ENCODE data around the gene AFAP1.

DNA sequence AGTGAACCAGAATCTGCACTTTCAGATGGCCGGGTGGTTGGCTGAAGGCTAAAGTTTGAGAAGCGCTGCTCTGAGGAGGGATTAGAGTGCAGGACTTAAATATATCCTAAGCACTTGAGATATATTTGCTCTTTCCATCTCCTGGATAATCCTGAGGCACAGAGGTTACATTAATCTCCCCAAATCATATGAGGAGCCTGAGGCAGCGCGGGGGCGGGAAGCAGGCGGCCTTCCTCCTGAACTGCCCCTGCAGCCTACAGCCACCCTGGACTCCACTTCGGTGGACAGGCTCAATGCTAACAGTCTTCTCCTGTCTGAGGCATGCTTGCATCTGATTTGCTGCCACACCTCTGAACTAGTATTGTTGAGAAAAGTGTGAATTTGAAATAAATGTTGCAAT, 72.5 kb downstream of the AFAP1 start:
- TF ChIP-seq, protein P1, sequence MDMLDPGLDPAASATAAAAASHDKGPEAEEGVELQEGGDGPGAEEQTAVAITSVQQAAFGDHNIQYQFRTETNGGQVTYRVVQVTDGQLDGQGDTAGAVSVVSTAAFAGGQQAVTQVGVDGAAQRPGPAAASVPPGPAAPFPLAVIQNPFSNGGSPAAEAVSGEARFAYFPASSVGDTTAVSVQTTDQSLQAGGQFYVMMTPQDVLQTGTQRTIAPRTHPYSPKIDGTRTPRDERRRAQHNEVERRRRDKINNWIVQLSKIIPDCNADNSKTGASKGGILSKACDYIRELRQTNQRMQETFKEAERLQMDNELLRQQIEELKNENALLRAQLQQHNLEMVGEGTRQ (IDR thresholded peaks at IDR 0.05; ENCODE audit: low read depth, low read length): no peak
- TF ChIP-seq, protein P2, sequence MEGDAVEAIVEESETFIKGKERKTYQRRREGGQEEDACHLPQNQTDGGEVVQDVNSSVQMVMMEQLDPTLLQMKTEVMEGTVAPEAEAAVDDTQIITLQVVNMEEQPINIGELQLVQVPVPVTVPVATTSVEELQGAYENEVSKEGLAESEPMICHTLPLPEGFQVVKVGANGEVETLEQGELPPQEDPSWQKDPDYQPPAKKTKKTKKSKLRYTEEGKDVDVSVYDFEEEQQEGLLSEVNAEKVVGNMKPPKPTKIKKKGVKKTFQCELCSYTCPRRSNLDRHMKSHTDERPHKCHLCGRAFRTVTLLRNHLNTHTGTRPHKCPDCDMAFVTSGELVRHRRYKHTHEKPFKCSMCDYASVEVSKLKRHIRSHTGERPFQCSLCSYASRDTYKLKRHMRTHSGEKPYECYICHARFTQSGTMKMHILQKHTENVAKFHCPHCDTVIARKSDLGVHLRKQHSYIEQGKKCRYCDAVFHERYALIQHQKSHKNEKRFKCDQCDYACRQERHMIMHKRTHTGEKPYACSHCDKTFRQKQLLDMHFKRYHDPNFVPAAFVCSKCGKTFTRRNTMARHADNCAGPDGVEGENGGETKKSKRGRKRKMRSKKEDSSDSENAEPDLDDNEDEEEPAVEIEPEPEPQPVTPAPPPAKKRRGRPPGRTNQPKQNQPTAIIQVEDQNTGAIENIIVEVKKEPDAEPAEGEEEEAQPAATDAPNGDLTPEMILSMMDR (conservative IDR thresholded peaks at IDR 0.05; ENCODE audit: low read depth, low read length): no peak
- TF ChIP-seq SMC3 (IDR thresholded peaks at IDR 0.05; ENCODE audit: low read depth, low read length) (no peak), MXI1 (IDR thresholded peaks at IDR 0.05; ENCODE audit: borderline replicate concordance, low read depth, low read length) (no peak), BHLHE40 (IDR thresholded peaks at IDR 0.05; ENCODE audit: low read depth, low read length) (no peak), POLR2A (IDR thresholded peaks at IDR 0.05; ENCODE audit: low read depth, low read length) (no peak), RFX5 (IDR thresholded peaks at IDR 0.05; ENCODE audit: low read depth, low read length) (no peak), MAFK (IDR thresholded peaks at IDR 0.05; ENCODE audit: low read depth, low read length) (no peak), RCOR1 (IDR thresholded peaks at IDR 0.05; ENCODE audit: insufficient replicate concordance, low read length) (no peak), FOS (IDR thresholded peaks at IDR 0.05; ENCODE audit: low read depth, low read length) (no peak), MAZ (IDR thresholded peaks at IDR 0.05; ENCODE audit: borderline replicate concordance, low read depth, low read length) (no peak), RAD21 (IDR thresholded peaks at IDR 0.05; ENCODE audit: low read length) (no peak), CHD1 (IDR thresholded peaks at IDR 0.05; ENCODE audit: low read depth, low read length) (no peak)
- TF ChIP-seq, protein P3, sequence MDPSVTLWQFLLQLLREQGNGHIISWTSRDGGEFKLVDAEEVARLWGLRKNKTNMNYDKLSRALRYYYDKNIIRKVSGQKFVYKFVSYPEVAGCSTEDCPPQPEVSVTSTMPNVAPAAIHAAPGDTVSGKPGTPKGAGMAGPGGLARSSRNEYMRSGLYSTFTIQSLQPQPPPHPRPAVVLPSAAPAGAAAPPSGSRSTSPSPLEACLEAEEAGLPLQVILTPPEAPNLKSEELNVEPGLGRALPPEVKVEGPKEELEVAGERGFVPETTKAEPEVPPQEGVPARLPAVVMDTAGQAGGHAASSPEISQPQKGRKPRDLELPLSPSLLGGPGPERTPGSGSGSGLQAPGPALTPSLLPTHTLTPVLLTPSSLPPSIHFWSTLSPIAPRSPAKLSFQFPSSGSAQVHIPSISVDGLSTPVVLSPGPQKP (IDR thresholded peaks at IDR 0.05; ENCODE audit: borderline replicate concordance, low read depth, low read length): no peak

Data from IMR-90 (cell line).